Hypothalamus (tissue), 51 donors: ENCODE measurements around the gene SLC17A7.

Experiments used
- DNase-seq, 51 donors: peaks; one replicate each; lab custom pipeline; 2025; lab: John Stamatoyannopoulos, UW

Gene SLC17A7

GRCh38 chr19:49430678-49431329 is 10.5 kb downstream of the SLC17A7 start:
- peak in 1 of 51 donors; percentile 68 for DNase-seq

GRCh38 chr19:49430172-49430677 is 11.1 kb downstream of the SLC17A7 start:
- DNase-seq, result no peak

- DNase-seq, result no peak
Measured at GRCh38 chr19:49428547-49429451, 12.5 kb downstream of the SLC17A7 start.

- DNase-seq, result peak in 1 of 51 donors; percentile 8
Measured at GRCh38 chr19:49427855-49428546, 13.3 kb downstream of the SLC17A7 start.

GRCh38 chr19:49427339-49427738 is 14.0 kb downstream of the SLC17A7 start:
- DNase-seq, result no peak

GRCh38 chr19:49425922-49426592 is 15.3 kb downstream of the SLC17A7 start:
- no peak for DNase-seq

GRCh38 chr19:49425178-49425577 is 16.1 kb downstream of the SLC17A7 start, which contains the start of gene GFY:
GFY (plus strand) TSS chr19:49425388; CDS start chr19:49426431, 1,043 bp downstream.
- no peak for DNase-seq

GRCh38 chr19:49423985-49424303 is 17.4 kb downstream of the SLC17A7 start:
- DNase-seq, result no peak

GRCh38 chr19:49423071-49423984 is 18.0 kb downstream of the SLC17A7 start, which contains the start of gene PTH2:
PTH2 (minus strand) TSS chr19:49423441; CDS start chr19:49423339, 102 bp downstream.
- no peak for DNase-seq

GRCh38 chr19:49422407-49423070 is 18.8 kb downstream of the SLC17A7 start:
- DNase-seq, result peak in 3 of 51 donors; percentile 9 to 14 (median 12)

- no peak for DNase-seq
Measured at GRCh38 chr19:49421878-49422202, 19.5 kb downstream of the SLC17A7 start.

- DNase-seq, result peak in 5 of 51 donors; percentile 3 to 10 (median 7)
Measured at GRCh38 chr19:49421039-49421877, 20.1 kb downstream of the SLC17A7 start.

- no peak for DNase-seq
Measured at GRCh38 chr19:49420227-49420626, 21.1 kb downstream of the SLC17A7 start.

GRCh38 chr19:49419173-49419572 is 22.2 kb downstream of the SLC17A7 start:
- DNase-seq, result no peak

- DNase-seq, result no peak
Measured at GRCh38 chr19:49418511-49418910, 22.8 kb downstream of the SLC17A7 start.

GRCh38 chr19:49417088-49417487 is 24.2 kb downstream of the SLC17A7 start:
- no peak for DNase-seq

GRCh38 chr19:49415810-49416200 is 25.5 kb downstream of the SLC17A7 start:
- no peak for DNase-seq
